Right hindlimb (tissue), 1 donor: ENCODE data around the gene OPN1MW.
A peak's percentile ranks its signal among the peaks of the same experiment; 100 is the strongest.
"Not testable (repeated sequence)": the region's sequence is repeated elsewhere in the genome, so short reads cannot be mapped to it uniquely, and the experiment has no call there.

Experiments used
- DNase-seq: peaks from one replicate; pipeline ENCODE4 v3.0.0-alpha.2; 2018

OPN1MW gene

DNA sequence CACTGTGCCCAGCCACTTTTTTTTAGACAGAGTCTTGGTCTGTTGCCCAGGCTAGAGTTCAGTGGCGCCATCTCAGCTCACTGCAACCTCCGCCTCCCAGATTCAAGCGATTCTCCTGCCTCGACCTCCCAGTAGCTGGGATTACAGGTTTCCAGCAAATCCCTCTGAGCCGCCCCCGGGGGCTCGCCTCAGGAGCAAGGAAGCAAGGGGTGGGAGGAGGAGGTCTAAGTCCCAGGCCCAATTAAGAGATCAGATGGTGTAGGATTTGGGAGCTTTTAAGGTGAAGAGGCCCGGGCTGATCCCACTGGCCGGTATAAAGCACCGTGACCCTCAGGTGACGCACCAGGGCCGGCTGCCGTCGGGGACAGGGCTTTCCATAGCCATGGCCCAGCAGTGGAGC is at the start of gene OPN1MW:
TSS of gene OPN1MW (plus strand) at position 301 of the 400 bp plus-strand sequence. CDS start at position 383, 82 bp downstream.
- DNase-seq: not testable (repeated sequence)

DNA sequence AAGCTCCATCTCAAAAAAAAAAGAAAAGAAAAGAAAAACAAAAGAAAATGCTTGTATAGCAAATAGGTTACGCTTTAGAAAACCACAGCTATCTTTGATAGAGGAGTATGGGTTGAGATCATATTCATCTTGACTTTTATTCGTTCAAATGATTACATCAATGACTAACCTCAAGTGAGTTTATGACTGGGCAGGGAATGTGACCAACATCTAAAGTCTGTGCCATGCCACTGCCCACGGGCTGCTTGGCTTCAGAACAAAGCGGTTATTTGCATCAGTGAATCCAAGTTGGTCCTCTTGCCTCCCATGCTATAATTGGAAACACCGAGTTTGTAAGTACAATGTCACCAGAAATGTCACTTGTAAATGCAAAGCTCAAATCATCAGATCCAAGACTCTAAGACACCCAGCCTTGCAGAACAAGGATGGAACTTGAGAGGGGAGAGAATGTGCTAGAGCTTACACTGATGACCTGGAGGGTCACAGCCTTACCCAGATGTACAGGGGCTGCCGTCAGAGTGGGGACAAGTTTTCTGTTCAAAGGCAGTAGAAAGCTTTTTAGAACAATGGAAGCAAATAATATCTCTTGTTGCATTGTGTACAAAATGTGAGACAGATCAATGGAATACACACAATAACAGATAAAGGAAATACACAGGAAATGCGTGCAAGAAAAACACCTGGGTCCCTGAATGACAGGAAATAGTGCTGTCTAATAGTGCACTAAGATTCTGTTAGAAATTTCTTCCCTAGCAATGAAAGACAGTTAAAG is 46.8 kb upstream of the OPN1MW start:
- DNase-seq: no peak

DNA sequence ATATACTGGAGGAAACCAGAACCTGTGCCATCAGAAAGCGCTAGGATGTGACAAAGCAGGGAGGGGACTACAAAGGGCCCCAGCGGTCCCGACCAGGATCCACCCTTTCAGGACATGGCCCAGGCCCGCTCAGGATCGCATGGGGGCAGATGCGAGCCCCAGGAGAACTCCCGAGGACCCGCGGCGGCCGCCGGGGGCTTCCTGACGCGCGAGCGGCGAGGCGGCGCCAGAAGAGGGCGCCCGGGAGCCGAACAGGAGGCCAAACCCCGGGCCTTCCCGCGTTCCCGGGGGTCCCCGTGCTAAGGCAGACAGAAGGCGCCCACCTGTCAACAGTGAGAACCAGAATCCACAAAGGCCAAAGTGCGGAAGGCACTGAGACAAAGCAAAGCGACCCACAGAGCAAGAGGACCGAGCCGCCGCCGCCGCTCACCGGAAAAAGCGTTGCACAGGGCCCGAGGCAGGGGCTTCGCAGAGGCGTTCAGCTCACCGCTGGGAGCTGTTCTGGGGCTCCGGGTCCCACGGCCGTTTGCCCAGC is 45.7 kb upstream of the OPN1MW start:
- DNase-seq: peak; percentile 75

DNA sequence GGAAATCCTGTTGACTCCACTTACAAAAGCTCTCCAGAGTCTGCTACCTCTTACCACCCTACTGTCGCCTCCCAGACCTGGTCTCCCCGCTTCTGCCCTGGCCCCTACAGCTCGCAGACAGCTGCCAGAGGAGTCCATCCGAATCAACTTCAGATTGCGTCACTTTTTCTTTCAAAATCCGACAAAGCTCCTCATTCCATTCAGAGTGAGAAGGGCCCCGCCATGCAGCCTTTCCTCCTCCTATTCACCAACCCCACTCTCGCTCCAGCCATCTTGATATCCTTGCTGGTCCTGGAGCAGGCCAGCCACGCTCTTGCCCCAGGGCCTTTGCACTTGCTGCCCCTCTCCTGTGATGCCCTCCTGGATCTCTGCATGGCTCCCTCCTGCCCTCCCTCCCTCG is 43.5 kb upstream of the OPN1MW start:
- DNase-seq: no peak

DNA sequence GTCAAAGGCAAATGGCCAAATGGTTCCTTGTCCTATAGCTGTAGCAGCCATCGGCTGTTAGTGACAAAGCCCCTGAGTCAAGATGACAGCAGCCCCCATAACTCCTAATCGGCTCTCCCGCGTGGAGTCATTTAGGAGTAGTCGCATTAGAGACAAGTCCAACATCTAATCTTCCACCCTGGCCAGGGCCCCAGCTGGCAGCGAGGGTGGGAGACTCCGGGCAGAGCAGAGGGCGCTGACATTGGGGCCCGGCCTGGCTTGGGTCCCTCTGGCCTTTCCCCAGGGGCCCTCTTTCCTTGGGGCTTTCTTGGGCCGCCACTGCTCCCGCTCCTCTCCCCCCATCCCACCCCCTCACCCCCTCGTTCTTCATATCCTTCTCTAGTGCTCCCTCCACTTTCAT is 42.2 kb upstream of the OPN1MW start:
- DNase-seq: no peak

DNA sequence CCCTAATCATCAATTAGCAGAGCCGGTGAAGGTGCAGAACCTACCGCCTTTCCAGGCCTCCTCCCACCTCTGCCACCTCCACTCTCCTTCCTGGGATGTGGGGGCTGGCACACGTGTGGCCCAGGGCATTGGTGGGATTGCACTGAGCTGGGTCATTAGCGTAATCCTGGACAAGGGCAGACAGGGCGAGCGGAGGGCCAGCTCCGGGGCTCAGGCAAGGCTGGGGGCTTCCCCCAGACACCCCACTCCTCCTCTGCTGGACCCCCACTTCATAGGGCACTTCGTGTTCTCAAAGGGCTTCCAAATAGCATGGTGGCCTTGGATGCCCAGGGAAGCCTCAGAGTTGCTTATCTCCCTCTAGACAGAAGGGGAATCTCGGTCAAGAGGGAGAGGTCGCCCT is 41.7 kb upstream of the OPN1MW start:
- no peak for DNase-seq

DNA sequence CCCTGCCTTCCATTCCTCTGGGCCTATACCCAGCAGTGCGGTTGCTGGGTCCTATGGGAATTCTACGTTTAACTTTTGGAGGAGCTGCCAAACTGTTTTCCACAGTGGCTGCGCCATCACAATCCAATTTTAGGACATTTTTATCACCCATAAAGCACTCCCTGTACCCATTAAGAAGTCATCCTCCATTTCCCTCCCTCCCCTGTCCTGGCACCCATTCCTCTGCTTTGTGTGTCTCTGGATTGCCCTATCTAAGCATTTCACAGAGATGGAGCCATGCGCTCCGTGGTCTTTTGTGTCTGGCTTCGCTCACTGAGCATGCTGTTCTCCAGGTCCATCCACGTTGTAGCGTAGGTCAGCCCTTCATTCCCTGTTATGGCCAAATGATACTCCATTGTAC is 40.0 kb upstream of the OPN1MW start:
- DNase-seq: no peak

DNA sequence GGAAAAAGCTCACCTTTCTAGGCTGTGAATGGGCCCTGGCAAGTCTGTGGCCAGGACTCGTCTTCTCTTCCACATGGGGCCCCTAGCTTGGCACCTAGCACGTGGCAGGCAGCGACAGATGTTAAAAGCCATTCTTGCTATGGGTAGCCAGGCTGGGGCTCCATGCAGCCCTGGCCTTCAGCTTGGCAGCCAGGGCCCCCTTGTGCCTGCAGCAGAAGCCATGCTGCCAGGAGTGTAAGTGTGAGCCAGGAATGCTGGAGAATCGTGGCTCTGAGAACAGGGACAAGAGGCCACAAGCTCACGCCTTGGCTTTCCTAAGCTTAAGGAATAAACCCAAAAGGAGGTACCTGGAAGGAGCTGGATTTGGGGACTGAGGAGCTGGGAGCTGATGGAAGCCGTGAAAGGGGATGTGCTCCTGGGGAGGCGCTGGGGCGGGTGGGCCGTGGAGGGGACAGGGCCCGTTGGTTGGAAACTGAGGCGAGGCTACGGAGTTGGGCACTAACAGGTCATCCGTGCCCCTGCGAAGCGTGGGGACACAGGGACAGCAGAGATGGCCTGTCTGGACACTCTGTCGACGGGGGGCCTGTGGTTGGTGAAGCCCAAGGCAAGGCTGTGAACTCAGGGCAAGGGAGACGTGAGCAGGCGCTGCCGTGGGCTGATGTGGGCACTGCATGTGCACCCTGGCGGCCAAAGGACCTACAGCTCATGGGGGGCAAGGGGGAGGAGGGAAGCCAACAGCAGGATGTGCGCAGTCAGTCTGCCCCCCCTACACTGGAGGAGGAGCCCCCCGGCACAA is 39.2 kb upstream of the OPN1MW start:
- DNase-seq: no peak

DNA sequence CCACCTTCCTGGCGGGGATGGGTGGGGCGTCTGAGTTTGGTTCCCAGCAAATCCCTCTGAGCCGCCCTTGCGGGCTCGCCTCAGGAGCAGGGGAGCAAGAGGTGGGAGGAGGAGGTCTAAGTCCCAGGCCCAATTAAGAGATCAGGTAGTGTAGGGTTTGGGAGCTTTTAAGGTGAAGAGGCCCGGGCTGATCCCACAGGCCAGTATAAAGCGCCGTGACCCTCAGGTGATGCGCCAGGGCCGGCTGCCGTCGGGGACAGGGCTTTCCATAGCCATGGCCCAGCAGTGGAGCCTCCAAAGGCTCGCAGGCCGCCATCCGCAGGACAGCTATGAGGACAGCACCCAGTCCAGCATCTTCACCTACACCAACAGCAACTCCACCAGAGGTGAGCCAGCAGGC is 38.4 kb upstream of the OPN1MW start, which contains the start of gene OPN1LW:
TSS of gene OPN1LW (plus strand) at position 234 of the 400 bp plus-strand sequence. CDS start at position 275, 41 bp downstream.
- DNase-seq: not testable (repeated sequence)

DNA sequence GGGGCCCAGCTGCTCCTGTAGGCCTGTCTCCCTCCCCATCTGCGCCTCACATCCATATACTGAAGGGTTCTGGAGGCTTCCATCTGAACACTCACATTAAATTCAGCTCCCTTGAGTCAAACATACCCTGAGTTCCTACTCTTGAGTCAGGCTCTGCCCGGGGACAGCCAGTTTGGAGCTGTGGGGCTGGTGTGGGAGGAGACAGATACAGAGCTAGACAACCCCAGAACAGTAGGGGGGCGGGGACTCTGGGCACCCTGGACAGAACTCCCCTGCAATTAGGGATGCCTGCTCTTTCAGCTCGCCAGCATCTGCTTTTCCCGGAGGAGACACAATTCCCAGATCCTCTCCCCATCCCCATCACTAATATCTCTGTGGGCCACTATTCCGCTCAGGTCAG is 31.4 kb upstream of the OPN1MW start:
- DNase-seq: not testable (repeated sequence)

DNA sequence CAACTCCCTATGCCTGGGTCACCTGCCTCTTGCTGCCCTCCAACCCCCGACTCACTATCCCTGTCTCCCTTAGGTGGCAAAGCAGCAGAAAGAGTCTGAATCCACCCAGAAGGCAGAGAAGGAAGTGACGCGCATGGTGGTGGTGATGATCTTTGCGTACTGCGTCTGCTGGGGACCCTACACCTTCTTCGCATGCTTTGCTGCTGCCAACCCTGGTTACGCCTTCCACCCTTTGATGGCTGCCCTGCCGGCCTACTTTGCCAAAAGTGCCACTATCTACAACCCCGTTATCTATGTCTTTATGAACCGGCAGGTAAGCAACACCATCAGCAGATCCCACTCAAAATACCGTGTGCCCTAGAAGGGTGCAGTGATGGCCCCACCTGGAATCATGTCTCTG is 26.2 kb upstream of the OPN1MW start:
- not testable (repeated sequence) for DNase-seq

DNA sequence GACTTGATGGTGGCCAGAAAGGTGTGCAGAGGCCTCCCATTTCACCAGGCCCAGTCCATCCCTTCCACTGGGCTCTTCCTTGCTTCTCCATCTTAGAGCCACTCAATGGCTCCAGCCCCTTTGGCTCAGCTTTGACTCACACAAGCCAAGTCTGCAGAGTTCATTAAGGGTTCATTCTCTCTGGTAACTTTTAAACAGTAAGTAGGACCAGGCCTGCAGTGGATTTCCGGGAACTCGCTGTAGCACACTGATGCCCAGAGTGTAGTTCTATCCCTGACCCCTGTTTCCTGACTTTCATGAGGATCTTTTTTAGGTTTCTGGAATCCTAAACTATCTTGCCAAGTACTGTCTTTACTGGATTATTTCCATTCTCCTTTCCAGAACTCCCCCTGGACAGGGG is 25.2 kb upstream of the OPN1MW start:
- not testable (repeated sequence) for DNase-seq

DNA sequence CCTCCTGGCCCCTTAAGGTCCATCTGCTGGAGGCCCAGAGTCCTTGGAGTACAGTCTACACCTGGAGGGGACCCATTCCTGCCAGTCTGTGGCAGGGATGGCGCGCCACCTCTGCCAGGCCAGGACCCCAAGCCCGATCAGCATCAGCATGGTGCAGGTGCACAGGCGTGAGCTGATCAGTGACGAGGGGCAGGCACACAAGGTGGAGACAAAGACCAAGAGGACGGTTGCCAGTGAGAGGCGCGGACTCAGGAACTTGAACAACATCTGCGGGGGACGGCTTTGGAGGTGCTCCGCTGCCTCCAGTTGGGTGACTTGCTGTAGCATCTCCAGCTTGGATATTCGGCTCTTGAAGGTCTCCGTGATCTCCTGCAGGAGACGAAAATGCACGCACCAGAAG is 23.1 kb upstream of the OPN1MW start:
- not testable (repeated sequence) for DNase-seq

DNA sequence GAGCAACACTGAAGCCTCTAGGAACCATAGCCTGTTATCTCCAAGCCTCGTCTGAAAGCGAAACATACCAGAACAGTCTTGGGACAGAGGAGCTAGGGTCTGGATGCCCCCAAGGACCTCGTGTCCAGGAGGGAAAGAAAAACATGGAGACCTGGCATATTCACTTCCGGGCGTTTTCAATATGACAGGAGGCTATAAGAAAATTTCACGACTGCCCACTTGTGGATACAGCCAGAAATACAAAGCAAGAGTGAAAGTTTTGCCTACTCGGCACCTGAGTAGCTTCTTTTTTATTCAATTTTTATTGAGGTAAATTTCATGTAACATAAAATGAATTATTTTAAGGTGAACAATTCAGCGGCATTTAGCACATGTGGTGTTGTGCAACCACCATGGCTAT is 17.5 kb upstream of the OPN1MW start:
- not testable (repeated sequence) for DNase-seq

DNA sequence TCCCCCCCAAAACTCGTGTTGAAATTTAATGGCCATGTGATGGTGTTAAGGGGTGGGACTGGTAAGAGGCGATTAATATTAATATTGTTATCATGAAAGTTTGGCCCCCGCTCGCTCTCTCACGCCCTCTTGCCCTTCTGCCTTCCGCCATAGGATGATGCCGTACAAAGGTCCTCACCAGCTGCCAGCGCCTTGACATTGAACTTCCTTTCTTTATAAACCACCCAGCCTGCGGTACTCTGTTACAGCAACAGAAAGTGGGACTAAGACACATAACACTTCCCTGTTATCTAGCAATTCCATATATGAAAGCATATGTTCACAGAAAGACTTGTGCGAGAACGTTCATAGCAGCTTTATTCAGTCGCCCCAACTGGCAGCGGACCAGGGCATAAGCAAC is 14.0 kb upstream of the OPN1MW start:
- not testable (repeated sequence) for DNase-seq

DNA sequence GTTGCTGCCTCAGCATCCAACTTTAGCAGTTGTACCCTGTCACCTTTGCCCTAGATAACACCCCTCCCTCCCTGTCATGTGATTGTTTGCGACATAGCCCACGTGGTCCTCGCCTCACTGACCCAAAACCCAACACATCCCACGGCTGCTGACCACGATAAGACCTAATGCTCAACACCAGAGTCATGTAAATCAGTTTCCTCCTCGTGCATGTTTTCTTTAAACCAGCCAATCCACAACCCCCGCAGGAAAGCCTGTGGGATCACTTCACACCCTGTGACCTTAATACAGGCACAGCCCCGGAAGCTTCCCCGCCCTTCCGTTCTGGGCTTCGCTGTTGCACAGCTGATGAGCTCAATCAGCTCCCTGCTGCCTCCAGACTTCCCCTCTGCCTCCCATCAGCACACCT is 9.9 kb upstream of the OPN1MW start:
- not testable (repeated sequence) for DNase-seq

DNA sequence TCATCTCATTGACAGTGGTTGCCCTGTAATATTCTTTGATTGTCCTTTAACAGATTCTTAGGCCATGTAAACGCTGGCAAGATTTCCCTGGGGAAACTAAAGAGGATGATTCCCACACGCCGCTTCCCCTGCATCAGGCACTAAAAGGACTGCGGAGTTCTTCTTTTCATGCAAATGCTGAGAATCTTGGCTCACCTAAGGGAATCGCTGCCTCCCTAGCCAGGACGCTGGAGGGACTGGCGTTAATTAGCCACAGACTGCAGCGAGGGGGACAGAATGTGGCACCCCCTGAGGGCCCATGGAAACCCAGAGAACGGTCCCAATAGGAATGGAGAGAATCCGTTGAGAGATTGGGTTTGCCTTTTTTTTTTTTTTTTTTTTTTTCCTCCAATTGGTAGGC is 8.0 kb upstream of the OPN1MW start:
- not testable (repeated sequence) for DNase-seq

DNA sequence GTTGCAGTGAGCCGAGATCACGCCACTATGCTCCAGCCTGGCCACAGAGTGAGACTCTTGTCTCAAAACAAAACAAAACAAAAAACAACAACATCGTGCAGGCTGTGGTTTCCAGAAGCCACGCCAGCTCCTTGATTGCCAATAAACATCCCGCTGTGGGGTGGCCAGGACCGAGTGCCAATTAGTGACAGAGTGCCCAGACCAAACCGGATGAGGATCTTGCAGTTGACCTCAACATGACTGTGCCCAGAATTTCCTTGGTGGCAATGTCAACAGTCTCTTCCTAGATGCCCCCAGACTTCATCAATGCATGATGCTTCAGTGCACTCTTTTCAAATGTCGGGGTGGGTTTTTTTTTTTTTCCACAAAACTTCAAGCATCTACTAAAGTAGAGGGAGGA is 1.4 kb downstream of the OPN1MW start:
- DNase-seq: not testable (repeated sequence)

DNA sequence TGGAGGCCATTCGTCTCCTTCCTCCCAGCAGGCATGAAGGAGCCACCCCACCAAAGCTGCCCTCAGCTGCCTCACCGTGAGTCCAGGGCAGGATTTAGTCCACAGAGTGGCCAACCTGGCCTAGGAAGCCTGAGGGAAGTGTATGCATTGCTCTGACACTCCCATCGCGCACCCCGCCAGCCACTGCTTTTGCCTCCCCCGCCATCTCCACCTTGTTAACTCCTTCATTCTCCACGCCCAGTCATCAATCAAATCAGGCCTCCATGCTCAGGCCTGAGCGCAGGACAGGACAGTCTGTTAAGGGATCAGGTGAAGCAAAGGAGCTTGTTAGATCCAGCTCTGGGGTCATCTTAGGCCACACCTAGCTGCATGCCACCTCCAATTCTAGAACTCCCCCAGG is 10.4 kb downstream of the OPN1MW start:
- DNase-seq: not testable (repeated sequence)

DNA sequence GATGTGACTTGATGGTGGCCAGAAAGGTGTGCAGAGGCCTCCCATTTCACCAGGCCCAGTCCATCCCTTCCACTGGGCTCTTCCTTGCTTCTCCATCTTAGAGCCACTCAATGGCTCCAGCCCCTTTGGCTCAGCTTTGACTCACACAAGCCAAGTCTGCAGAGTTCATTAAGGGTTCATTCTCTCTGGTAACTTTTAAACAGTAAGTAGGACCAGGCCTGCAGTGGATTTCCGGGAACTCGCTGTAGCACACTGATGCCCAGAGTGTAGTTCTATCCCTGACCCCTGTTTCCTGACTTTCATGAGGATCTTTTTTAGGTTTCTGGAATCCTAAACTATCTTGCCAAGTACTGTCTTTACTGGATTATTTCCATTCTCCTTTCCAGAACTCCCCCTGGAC is 11.9 kb downstream of the OPN1MW start:
- not testable (repeated sequence) for DNase-seq

DNA sequence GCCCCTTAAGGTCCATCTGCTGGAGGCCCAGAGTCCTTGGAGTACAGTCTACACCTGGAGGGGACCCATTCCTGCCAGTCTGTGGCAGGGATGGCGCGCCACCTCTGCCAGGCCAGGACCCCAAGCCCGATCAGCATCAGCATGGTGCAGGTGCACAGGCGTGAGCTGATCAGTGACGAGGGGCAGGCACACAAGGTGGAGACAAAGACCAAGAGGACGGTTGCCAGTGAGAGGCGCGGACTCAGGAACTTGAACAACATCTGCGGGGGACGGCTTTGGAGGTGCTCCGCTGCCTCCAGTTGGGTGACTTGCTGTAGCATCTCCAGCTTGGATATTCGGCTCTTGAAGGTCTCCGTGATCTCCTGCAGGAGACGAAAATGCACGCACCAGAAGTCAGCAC is 14.1 kb downstream of the OPN1MW start:
- DNase-seq: not testable (repeated sequence)

DNA sequence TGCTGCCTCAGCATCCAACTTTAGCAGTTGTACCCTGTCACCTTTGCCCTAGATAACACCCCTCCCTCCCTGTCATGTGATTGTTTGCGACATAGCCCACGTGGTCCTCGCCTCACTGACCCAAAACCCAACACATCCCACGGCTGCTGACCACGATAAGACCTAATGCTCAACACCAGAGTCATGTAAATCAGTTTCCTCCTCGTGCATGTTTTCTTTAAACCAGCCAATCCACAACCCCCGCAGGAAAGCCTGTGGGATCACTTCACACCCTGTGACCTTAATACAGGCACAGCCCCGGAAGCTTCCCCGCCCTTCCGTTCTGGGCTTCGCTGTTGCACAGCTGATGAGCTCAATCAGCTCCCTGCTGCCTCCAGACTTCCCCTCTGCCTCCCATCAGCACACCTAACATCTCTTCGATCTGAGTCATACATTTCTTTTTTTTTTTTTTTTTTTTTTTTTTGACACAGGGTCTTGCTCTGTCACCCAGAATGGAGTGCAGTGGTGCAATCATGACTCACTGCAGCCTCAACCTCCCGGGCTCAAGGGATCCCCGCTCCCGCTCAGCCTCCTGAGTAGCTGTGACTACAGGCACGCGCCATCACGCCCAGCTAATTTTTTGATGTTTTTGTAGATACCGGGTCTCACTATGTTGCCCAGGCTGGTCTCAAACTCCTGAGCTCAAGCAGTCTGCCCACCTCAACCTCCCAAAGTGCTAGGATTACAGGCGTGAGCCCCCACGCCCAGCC is 27.4 kb downstream of the OPN1MW start:
- not testable (repeated sequence) for DNase-seq

DNA sequence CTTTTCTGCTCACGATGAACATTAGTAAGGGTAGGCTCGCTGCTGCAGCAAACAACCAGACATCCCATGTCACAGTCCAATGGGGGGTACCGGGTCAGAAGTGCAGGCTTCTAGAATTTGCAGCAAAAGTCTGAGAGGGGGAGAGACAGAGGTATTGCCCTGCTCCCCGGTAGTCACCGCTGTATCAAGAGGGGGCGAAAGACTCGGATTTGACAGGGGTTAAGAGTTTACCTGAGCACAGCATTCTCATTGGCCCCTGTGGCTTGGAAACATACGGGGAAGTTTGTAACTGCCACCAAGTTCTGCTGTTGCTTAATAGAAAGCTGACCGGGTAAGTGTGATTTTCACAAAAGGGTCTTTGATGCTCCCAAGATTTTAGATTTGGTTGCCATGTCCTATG is 28.7 kb downstream of the OPN1MW start:
- not testable (repeated sequence) for DNase-seq
